Natural killer cell (primary cell): Measurements from ENCODE around the gene NUDT5. TPM values are rescaled to one million over a fixed set of nuclear protein-coding genes. Genes with fewer than 3 reads are reported as not detected.

Experiments
- ATAC-seq, 3 donors: fragments of 150-1000 bp in 2 of 3; fragments of 200-7000 bp in 1 of 3; cut with Tn5 transposase; 1 replicate in 1 of 3; 2 replicates in 2 of 3; pipeline ENCODE4 v1.10.0; 2021; ENCODE audit warnings: mild to moderate bottlenecking in 2 of 3, moderate library complexity in 2 of 3
- DNase-seq, 2 donors: peaks; one replicate each; pipeline versions ENCODE4 v3.0.0 to v3.0.0-alpha.2; 2013 to 2021; ENCODE audit warnings: mixed read lengths in 1 of 2
- H3K27ac ChIP-seq: one replicate; pipeline ENCODE4 v1.5.1; 2013; ENCODE audit warnings: mild to moderate bottlenecking, low read length
- H3K27me3 ChIP-seq: one replicate; pipeline ENCODE4 v1.6.1; 2013; ENCODE audit warnings: low read length; ENCODE audit not compliant: control insufficient read depth, insufficient read depth
- H3K36me3 ChIP-seq: one replicate; pipeline ENCODE4 v1.6.1; 2013; ENCODE audit warnings: low read length; ENCODE audit not compliant: control insufficient read depth, insufficient read depth
- H3K4me1 ChIP-seq: one replicate; pipeline ENCODE4 v1.6.1; 2013; ENCODE audit warnings: low read length; ENCODE audit not compliant: control insufficient read depth, insufficient read depth
- H3K4me3 ChIP-seq: one replicate; pipeline ENCODE4 v1.5.1; 2013; ENCODE audit warnings: low read length
- H3K9me3 ChIP-seq: one replicate; pipeline ENCODE4 v1.6.1; 2013; ENCODE audit warnings: low read length; ENCODE audit not compliant: control insufficient read depth, insufficient read depth
- H3K27ac Mint-ChIP-seq, 2 donors: one replicate each; pipeline ENCODE4 v1.8.0; 2022; ENCODE audit warnings: mild to moderate bottlenecking in 2 of 2, mixed read lengths in 2 of 2, moderate library complexity in 1 of 2
- H3K27me3 Mint-ChIP-seq, 2 donors: one replicate each; pipeline ENCODE4 v1.8.0; 2022; ENCODE audit warnings: low read depth in 2 of 2, mixed read lengths in 2 of 2
- H3K36me3 Mint-ChIP-seq: one replicate; pipeline ENCODE4 v1.8.0; 2022; ENCODE audit warnings: mixed read lengths
- H3K4me1 Mint-ChIP-seq, 2 donors: one replicate each; pipeline ENCODE4 v1.8.0; 2022; ENCODE audit warnings: mixed read lengths in 2 of 2
- H3K4me3 Mint-ChIP-seq: one replicate; pipeline ENCODE4 v1.8.0; 2022; ENCODE audit warnings: mild to moderate bottlenecking, moderate library complexity, mixed read lengths
- H3K9me3 Mint-ChIP-seq, 2 donors: one replicate each; pipeline ENCODE4 v1.8.0; 2022; ENCODE audit warnings: mixed read lengths in 2 of 2
- WGBS: methylation state at CpG from one replicate; pipeline ENCODE4 v1.1.7; 2013; ENCODE audit warnings: missing lambda C conversion rate; ENCODE audit not compliant: insufficient coverage; 5-methylcytosine and 5-hydroxymethylcytosine counted together
- intact Hi-C: fragments of 100-400 bp; cut with micrococcal nuclease; formaldehyde crosslinking; loops from one replicate; pipeline ENCODE4 v1.14.2; 2022
- total RNA-seq, 4 donors: library from RNA; stranded (reverse); fragments of 120-200 nt in 1 of 4; gene quantifications; one replicate each; pipeline versions ENCODE4 v1.2.3 to v1.2.4, GENCODE V29; 2013 to 2022
- TF ChIP-seq, protein P1 (sequence below): fragments of 200-600 bp; IDR thresholded peaks from one replicate; pipeline ENCODE4 v1.8.0; 2022; ENCODE audit warnings: antibody characterized with exemption

NUDT5 gene
- total RNA-seq, 3 donors from 2014 or later (not counting 1 experiment from before 2014, with no cell fraction given), result 25.7 to 39.1 (median 29.4) TPM

DNA sequence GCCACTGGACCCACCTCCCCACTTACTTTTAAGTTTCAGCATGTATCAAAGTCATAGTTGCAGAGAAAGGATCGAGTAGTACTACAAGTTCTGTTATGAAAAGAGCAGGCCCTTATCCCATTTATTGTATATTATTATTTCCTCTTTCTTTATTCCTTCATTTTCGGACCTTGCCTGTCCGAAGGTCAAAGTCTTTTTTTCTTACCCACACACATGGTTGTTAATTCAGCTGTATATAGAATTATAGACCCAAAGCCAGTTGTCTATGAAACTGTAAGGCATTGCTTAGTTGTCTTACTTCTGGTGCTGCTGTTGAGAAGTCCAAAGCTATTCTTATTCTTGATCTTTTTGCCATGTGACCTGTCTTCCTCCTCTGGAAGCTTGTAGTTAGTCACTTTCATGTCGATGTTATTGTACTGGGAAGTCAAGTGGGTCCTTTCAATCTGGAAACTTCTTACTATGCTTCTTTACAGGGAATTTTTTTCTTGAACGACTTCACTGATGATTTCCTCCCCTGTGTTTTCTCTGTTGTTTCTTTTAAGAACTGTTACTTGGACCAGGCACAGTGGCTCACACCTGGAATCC is 8.3 kb downstream of the NUDT5 start:
- Mint-ChIP-seq H3K27ac (no peak overlapping the region), H3K4me3 (no peak overlapping the region), H3K9me3 (no peaks in the 10 kb centered on the region), H3K27me3 (no peaks in the 10 kb centered on the region), H3K4me1 (peaks cover 9 to 23% of the 10 kb centered on the region in 2 donors), H3K36me3 (no peaks in the 10 kb centered on the region)
- no peak overlapping the region for H3K4me3 ChIP-seq
- WGBS, result 95% methylated on average over 2 of the region's 5 CpGs
- H3K27ac ChIP-seq, result no peak overlapping the region
- no peak for DNase-seq
- H3K27me3 ChIP-seq, result no peaks in the 10 kb centered on the region
- intact Hi-C loops, result no loop called here
- no peak for ATAC-seq
- TF ChIP-seq, protein P1, sequence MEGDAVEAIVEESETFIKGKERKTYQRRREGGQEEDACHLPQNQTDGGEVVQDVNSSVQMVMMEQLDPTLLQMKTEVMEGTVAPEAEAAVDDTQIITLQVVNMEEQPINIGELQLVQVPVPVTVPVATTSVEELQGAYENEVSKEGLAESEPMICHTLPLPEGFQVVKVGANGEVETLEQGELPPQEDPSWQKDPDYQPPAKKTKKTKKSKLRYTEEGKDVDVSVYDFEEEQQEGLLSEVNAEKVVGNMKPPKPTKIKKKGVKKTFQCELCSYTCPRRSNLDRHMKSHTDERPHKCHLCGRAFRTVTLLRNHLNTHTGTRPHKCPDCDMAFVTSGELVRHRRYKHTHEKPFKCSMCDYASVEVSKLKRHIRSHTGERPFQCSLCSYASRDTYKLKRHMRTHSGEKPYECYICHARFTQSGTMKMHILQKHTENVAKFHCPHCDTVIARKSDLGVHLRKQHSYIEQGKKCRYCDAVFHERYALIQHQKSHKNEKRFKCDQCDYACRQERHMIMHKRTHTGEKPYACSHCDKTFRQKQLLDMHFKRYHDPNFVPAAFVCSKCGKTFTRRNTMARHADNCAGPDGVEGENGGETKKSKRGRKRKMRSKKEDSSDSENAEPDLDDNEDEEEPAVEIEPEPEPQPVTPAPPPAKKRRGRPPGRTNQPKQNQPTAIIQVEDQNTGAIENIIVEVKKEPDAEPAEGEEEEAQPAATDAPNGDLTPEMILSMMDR, result no peak
- H3K4me1 ChIP-seq, result no peaks in the 10 kb centered on the region
- no peaks in the 10 kb centered on the region for H3K9me3 ChIP-seq
- H3K36me3 ChIP-seq, result peaks cover 25% of the 10 kb centered on the region

DNA sequence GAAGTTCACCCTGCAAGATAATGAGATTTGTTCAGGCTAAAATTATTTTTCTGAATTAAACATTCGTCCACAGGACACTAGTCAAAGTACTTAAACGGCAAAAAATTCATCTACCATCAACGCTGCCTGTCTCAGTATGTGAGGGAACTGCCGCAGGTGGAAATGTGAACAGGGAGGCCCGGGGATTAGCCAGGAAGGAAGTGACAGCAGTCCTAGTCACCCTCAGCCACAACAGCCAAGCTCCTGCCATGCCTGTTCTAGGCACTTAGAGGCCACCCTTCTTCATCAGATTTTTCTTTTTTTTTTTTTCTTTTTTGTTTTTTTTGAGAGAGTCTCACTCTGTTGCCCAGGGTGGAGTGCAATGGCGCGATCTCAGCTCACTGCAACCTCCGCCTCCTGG is 9.4 kb downstream of the NUDT5 start:
- H3K36me3 ChIP-seq, result peaks cover 25% of the 10 kb centered on the region
- no peak overlapping the region for H3K4me3 Mint-ChIP-seq
- 76% methylated on average over 8 of the region's 8 CpGs for WGBS
- H3K36me3 Mint-ChIP-seq, result no peaks in the 10 kb centered on the region
- H3K4me1 Mint-ChIP-seq, result peaks cover 4 to 22% of the 10 kb centered on the region in 2 donors
- no peaks in the 10 kb centered on the region for H3K9me3 ChIP-seq
- no peaks in the 10 kb centered on the region for H3K27me3 ChIP-seq
- H3K9me3 Mint-ChIP-seq, result no peaks in the 10 kb centered on the region
- intact Hi-C loops, result no loop called here
- ATAC-seq, result no peak
- H3K27me3 Mint-ChIP-seq, result no peaks in the 10 kb centered on the region
- TF ChIP-seq, protein P1, result no peak
- DNase-seq, result no peak
- H3K27ac ChIP-seq, result no peak overlapping the region
- H3K4me3 ChIP-seq, result no peak overlapping the region
- no peak overlapping the region for H3K27ac Mint-ChIP-seq
- H3K4me1 ChIP-seq, result peaks cover 7% of the 10 kb centered on the region

DNA sequence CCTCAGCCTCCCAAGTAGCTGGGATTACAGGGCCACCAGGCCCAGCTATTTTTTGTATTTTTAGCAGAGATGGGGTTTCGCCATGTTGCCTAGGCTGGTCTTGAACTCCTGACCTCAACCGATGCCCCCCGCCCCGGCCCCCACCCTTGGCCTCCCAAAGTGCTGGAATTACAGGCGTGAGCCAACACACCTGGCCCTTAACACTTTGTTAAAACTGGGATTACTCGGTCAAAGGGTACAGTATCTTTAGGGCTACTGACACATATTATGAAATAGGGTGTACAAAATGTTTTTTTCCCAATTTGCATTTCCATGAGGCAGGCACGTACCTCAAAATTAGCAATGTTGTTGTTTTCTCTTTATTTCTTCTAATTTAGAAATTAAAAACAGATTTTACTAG is 11.5 kb downstream of the NUDT5 start:
- H3K4me1 ChIP-seq, result peaks cover 16% of the 10 kb centered on the region
- Mint-ChIP-seq H3K36me3 (no peaks in the 10 kb centered on the region), H3K9me3 (no peaks in the 10 kb centered on the region), H3K4me3 (no peak overlapping the region), H3K4me1 (peaks cover 8 to 23% of the 10 kb centered on the region in 2 donors), H3K27me3 (no peaks in the 10 kb centered on the region), H3K27ac (no peak overlapping the region)
- intact Hi-C loops, result no loop called here
- WGBS, result 96% methylated on average over 6 of the region's 7 CpGs
- H3K9me3 ChIP-seq, result no peaks in the 10 kb centered on the region
- ATAC-seq (no peak), DNase-seq (no peak)
- no peak overlapping the region for H3K27ac ChIP-seq
- H3K36me3 ChIP-seq, result peaks cover 33% of the 10 kb centered on the region
- no peaks in the 10 kb centered on the region for H3K27me3 ChIP-seq
- H3K4me3 ChIP-seq, result no peak overlapping the region
- TF ChIP-seq, protein P1, result no peak
